ENCODE results near the gene DAAM1.

Gene DAAM1

GRCh38 chr14:59188461-59189090 is at the start of gene DAAM1:
Gene DAAM1, plus strand, starts transcription at chr14:59188667. Its CDS starts 74,811 bp downstream, at chr14:59263478.
- DNase-seq (ENCODE audit: low read depth) = peak; percentile 98

GRCh38 chr14:59139324-59139723 is 49.1 kb upstream of the DAAM1 start:
- DNase-seq (ENCODE audit: low read depth) = no peak

GRCh38 chr14:59140106-59140843 is 48.2 kb upstream of the DAAM1 start:
- no peak for DNase-seq (ENCODE audit: low read depth)

GRCh38 chr14:59146484-59146883 is 42.0 kb upstream of the DAAM1 start:
- DNase-seq (ENCODE audit: low read depth) = no peak

- DNase-seq (ENCODE audit: low read depth) = no peak
These were observed 41.5 kb upstream of the DAAM1 start for GRCh38 chr14:59147007-59147406.

- DNase-seq (ENCODE audit: low read depth) = no peak
These were observed 40.0 kb upstream of the DAAM1 start for GRCh38 chr14:59148334-59148900.

- DNase-seq (ENCODE audit: low read depth) = no peak
These were observed 37.5 kb upstream of the DAAM1 start for GRCh38 chr14:59150990-59151389.

GRCh38 chr14:59154373-59154772 is 34.1 kb upstream of the DAAM1 start:
- no peak for DNase-seq (ENCODE audit: low read depth)

- DNase-seq (ENCODE audit: low read depth) = no peak
These were observed 32.6 kb upstream of the DAAM1 start for GRCh38 chr14:59155886-59156285.

- DNase-seq (ENCODE audit: low read depth) = no peak
These were observed 29.3 kb upstream of the DAAM1 start for GRCh38 chr14:59159169-59159568.

- no peak for DNase-seq (ENCODE audit: low read depth)
These were observed 28.0 kb upstream of the DAAM1 start for GRCh38 chr14:59160506-59160905.

GRCh38 chr14:59161561-59162175 is 26.8 kb upstream of the DAAM1 start:
- DNase-seq (ENCODE audit: low read depth) = peak; percentile 42

- no peak for DNase-seq (ENCODE audit: low read depth)
These were observed 22.2 kb upstream of the DAAM1 start for GRCh38 chr14:59166258-59166657.

- no peak for DNase-seq (ENCODE audit: low read depth)
These were observed 13.1 kb upstream of the DAAM1 start for GRCh38 chr14:59175404-59175803.

GRCh38 chr14:59176765-59177164 is 11.7 kb upstream of the DAAM1 start:
- DNase-seq (ENCODE audit: low read depth) = no peak

GRCh38 chr14:59177262-59177661 is 11.2 kb upstream of the DAAM1 start:
- no peak for DNase-seq (ENCODE audit: low read depth)

- DNase-seq (ENCODE audit: low read depth) = no peak
These were observed 6.7 kb upstream of the DAAM1 start for GRCh38 chr14:59181791-59182190.

- DNase-seq (ENCODE audit: low read depth) = no peak
These were observed 5.8 kb upstream of the DAAM1 start for GRCh38 chr14:59182641-59183040.

GRCh38 chr14:59183150-59183549 is 5.3 kb upstream of the DAAM1 start:
- DNase-seq (ENCODE audit: low read depth) = no peak

GRCh38 chr14:59184396-59184795 is 4.1 kb upstream of the DAAM1 start:
- DNase-seq (ENCODE audit: low read depth) = no peak

- DNase-seq (ENCODE audit: low read depth) = no peak
These were observed 2.8 kb upstream of the DAAM1 start for GRCh38 chr14:59185676-59186075.

GRCh38 chr14:59186306-59186705 is 2.2 kb upstream of the DAAM1 start:
- no peak for DNase-seq (ENCODE audit: low read depth)

GRCh38 chr14:59187118-59187517 is 1.3 kb upstream of the DAAM1 start:
- DNase-seq (ENCODE audit: low read depth) = no peak
